Neuronal stem cell (in vitro differentiated cells): ENCODE measurements around the gene ARHGEF37.
A peak's percentile ranks its signal among the peaks of the same experiment; 100 is the strongest.

Experiments used
- DNase-seq: peaks from one replicate; pipeline ENCODE4 v3.0.0-alpha.2; 2013; ENCODE audit warnings: low spot score
- H2AFZ ChIP-seq: one replicate; pipeline ENCODE4 v1.6.1; 2013; ENCODE audit warnings: mild to moderate bottlenecking, low read length, inconsistent platforms
- H2AK5ac ChIP-seq: 2 replicates; pipeline ENCODE4 v1.6.1; 2013; ENCODE audit warnings: low read depth, mild to moderate bottlenecking, inconsistent platforms, low read length, moderate library complexity, mixed read lengths
- H2BK120ac ChIP-seq: 2 replicates; pipeline ENCODE4 v1.6.1; 2013; ENCODE audit warnings: low read depth, mild to moderate bottlenecking, inconsistent platforms, low read length, moderate library complexity, mixed read lengths
- H2BK12ac ChIP-seq: one replicate; pipeline ENCODE4 v1.6.1; 2013; ENCODE audit warnings: low read length, inconsistent platforms
- H2BK15ac ChIP-seq: 2 replicates; pipeline ENCODE4 v1.6.1; 2013; ENCODE audit warnings: mild to moderate bottlenecking, low read length, inconsistent platforms, mixed read lengths
- H2BK5ac ChIP-seq: one replicate; pipeline ENCODE4 v1.6.1; 2013; ENCODE audit warnings: inconsistent platforms, mild to moderate bottlenecking, low read length, moderate library complexity
- H3K14ac ChIP-seq: one replicate; pipeline ENCODE4 v1.6.1; 2013; ENCODE audit warnings: low read length, inconsistent platforms
- H3K18ac ChIP-seq: 2 replicates; pipeline ENCODE4 v1.6.1; 2013; ENCODE audit warnings: low read length, inconsistent platforms
- H3K23ac ChIP-seq: 2 replicates; pipeline ENCODE4 v1.6.1; 2013; ENCODE audit warnings: low read depth, mild to moderate bottlenecking, mixed read lengths, low read length, inconsistent platforms; ENCODE audit not compliant: poor library complexity
- H3K27ac ChIP-seq: replicated peaks from 3 replicates; pipeline ENCODE4 v1.5.1; 2013; ENCODE audit warnings: low read length, inconsistent platforms
- H3K27me3 ChIP-seq, 3 experiments: 2 replicates each; pipeline ENCODE4 v1.6.1; 2013; ENCODE audit warnings: low read length in 3 of 3, mild to moderate bottlenecking in 2 of 3, inconsistent platforms in 1 of 3, low read depth in 1 of 3, mixed read lengths in 1 of 3, moderate library complexity in 1 of 3; ENCODE audit not compliant: control insufficient read depth in 3 of 3, insufficient read depth in 3 of 3
- H3K36me3 ChIP-seq, 2 donors: replicated peaks in 1 of 2; 2 replicates each; pipeline ENCODE4 v1.6.1; 2013; ENCODE audit warnings: low read length in 2 of 2; ENCODE audit not compliant: control insufficient read depth in 2 of 2, insufficient read depth in 2 of 2
- H3K4ac ChIP-seq: 2 replicates; pipeline ENCODE4 v1.6.1; 2013; ENCODE audit warnings: inconsistent platforms, mild to moderate bottlenecking, low read length, moderate library complexity
- H3K4me1 ChIP-seq, 2 donors: 1 replicate in 1 of 2; 2 replicates in 1 of 2; pipeline ENCODE4 v1.6.1; 2013; ENCODE audit warnings: low read length in 2 of 2, low read depth in 1 of 2; ENCODE audit not compliant: control insufficient read depth in 2 of 2, insufficient read depth in 1 of 2
- H3K4me2 ChIP-seq: one replicate; pipeline ENCODE4 v1.6.1; 2013; ENCODE audit warnings: mild to moderate bottlenecking, low read length, inconsistent platforms; ENCODE audit not compliant: insufficient read depth, poor library complexity, severe bottlenecking
- H3K4me3 ChIP-seq, 2 donors: 2 replicates each; pipeline ENCODE4 v1.5.1; 2013; ENCODE audit warnings: low read length in 2 of 2, mild to moderate bottlenecking in 2 of 2, inconsistent platforms in 1 of 2, moderate library complexity in 1 of 2
- H3K79me1 ChIP-seq: one replicate; pipeline ENCODE4 v1.6.1; 2013; ENCODE audit warnings: low read depth, mild to moderate bottlenecking, inconsistent platforms, low read length, moderate library complexity
- H3K9ac ChIP-seq: one replicate; pipeline ENCODE4 v1.6.1; 2013; ENCODE audit warnings: mild to moderate bottlenecking, low read depth, low read length, inconsistent platforms; ENCODE audit not compliant: poor library complexity
- H3K9me3 ChIP-seq, 2 donors: replicated peaks in 1 of 2; 2 replicates each; pipeline versions ENCODE3 to v1.6.1; 2013; ENCODE audit warnings: low read length in 2 of 2, mild to moderate bottlenecking in 2 of 2, inconsistent platforms in 1 of 2, low read depth in 1 of 2, mixed read lengths in 1 of 2, moderate library complexity in 1 of 2; ENCODE audit not compliant: control insufficient read depth in 2 of 2, insufficient read depth in 1 of 2
- H4K8ac ChIP-seq: one replicate; pipeline ENCODE4 v1.6.1; 2013; ENCODE audit warnings: low read depth, mild to moderate bottlenecking, inconsistent platforms, low read length, moderate library complexity
- H4K91ac ChIP-seq: one replicate; pipeline ENCODE4 v1.6.1; 2013; ENCODE audit warnings: low read length, low read depth, mild to moderate bottlenecking, inconsistent platforms; ENCODE audit not compliant: poor library complexity
- WGBS, 2 donors: extraction: QIAGEN DNeasy Blood & Tissue Kit; methylation state at CpG; one replicate each; pipeline ENCODE4 v1.1.7; 2013; ENCODE audit warnings: missing lambda C conversion rate in 2 of 2, mixed read lengths in 1 of 2; ENCODE audit not compliant: insufficient read length in 2 of 2, insufficient replicate concordance in 1 of 2; ENCODE audit errors: extremely low coverage in 2 of 2; 5-methylcytosine and 5-hydroxymethylcytosine counted together

Gene ARHGEF37

DNA sequence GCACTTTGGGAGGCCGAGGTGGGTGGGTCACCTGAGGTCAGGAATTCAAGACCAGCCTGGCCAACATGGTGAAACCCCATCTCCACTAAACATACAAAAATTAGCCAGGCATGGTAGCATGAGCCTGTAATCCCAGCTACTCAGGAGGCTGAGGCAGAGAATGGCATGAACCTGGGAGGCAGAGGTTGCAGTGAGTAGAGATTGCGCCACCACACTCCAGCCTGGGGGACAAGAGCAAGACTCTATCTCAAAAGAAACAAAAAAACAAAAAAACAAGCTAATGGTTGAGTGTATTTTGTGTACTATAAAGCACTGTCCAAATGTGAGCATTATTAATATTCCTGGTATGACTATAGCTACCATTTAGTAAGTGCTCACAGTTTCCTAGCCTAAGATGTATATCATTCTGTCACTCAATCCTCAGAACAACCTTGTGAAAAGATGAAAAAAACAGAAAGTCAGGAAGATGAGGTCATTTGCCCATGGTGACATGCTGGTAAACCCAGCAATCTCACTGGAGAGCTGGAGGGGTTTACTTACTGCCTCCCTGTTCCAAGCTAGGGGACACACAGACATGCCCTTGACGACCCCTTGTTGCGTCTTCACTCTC, 27.7 kb downstream of the ARHGEF37 start:
- H3K18ac ChIP-seq = no peak overlapping the region

DNA sequence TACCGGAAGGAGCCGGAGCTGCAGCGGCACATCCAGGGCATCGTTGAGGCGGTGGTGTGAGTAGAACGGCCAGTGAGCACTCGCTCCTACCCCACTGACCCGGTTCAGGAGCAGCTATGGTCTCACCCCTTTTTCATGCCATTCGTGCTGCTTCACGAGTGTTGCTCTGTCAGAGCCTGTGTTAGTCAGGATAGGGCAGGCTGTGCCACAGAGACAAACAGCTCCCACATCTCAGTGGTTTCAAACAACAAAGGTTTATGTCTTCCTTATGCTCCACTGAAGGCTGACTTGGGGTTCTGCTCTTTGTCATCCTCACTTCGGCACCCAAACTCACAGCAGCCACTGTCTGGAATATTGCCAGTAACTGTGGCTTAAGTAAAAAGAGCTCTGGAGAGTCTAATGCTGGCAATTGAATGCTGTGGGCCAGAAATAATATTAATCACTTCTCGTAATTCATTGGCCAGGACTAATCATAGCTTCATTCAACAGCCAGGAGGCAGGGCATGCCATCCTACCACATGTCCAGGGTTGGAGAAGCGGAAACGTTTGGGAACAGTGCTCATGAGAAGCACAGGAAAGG, 28.4 kb downstream of the ARHGEF37 start:
- no peak overlapping the region for H3K27ac ChIP-seq
- H3K4me1 ChIP-seq = no peaks in the 10 kb centered on the region
- no peak overlapping the region for H4K91ac ChIP-seq
- no peak overlapping the region for H2BK12ac ChIP-seq
- no peaks in the 10 kb centered on the region for H3K27me3 ChIP-seq
- H2AK5ac ChIP-seq = no peak overlapping the region
- no peak overlapping the region for H2BK5ac ChIP-seq
- no peak overlapping the region for H2BK120ac ChIP-seq
- H3K14ac ChIP-seq = no peak overlapping the region
- H2AFZ ChIP-seq = no peak overlapping the region
- H3K18ac ChIP-seq = no peak overlapping the region
- H3K36me3 ChIP-seq = no peaks in the 10 kb centered on the region
- no peak overlapping the region for H2BK15ac ChIP-seq
- no peak overlapping the region for H4K8ac ChIP-seq
- WGBS, 2 donors = no CpG with 5 or more reads among the region's 14 CpGs
- H3K23ac ChIP-seq = no peak overlapping the region
- H3K9me3 ChIP-seq = peaks cover 8 to 9% of the 10 kb centered on the region in 2 donors
- H3K4me2 ChIP-seq = no peak overlapping the region
- DNase-seq = no peak
- no peaks in the 10 kb centered on the region for H3K79me1 ChIP-seq
- H3K4me3 ChIP-seq = peak overlapping the region in 1 of 2 donors; percentile 0
- no peak overlapping the region for H3K9ac ChIP-seq
- H3K4ac ChIP-seq = no peak overlapping the region

More for the DNA sequence above, 27.7 kb downstream of the ARHGEF37 start:
- WGBS, 2 donors = no CpG with 5 or more reads among the region's 4 CpGs
- Histone ChIP-seq H2AFZ (no peak overlapping the region), H3K79me1 (no peaks in the 10 kb centered on the region), H3K23ac (no peak overlapping the region), H3K4me2 (no peak overlapping the region), H2AK5ac (no peak overlapping the region), H3K4ac (no peak overlapping the region), H3K36me3 (no peaks in the 10 kb centered on the region), H2BK15ac (no peak overlapping the region), H4K8ac (no peak overlapping the region), H3K4me1 (no peaks in the 10 kb centered on the region), H2BK5ac (no peak overlapping the region), H3K14ac (no peak overlapping the region), H4K91ac (no peak overlapping the region), H3K27me3 (no peaks in the 10 kb centered on the region), H2BK12ac (no peak overlapping the region), H3K9me3 (peaks cover 8 to 9% of the 10 kb centered on the region in 2 donors), H3K9ac (no peak overlapping the region), H3K27ac (no peak overlapping the region), H3K4me3 (peak overlapping the region in 1 of 2 donors; percentile 0), H2BK120ac (no peak overlapping the region)
- DNase-seq = no peak

DNA sequence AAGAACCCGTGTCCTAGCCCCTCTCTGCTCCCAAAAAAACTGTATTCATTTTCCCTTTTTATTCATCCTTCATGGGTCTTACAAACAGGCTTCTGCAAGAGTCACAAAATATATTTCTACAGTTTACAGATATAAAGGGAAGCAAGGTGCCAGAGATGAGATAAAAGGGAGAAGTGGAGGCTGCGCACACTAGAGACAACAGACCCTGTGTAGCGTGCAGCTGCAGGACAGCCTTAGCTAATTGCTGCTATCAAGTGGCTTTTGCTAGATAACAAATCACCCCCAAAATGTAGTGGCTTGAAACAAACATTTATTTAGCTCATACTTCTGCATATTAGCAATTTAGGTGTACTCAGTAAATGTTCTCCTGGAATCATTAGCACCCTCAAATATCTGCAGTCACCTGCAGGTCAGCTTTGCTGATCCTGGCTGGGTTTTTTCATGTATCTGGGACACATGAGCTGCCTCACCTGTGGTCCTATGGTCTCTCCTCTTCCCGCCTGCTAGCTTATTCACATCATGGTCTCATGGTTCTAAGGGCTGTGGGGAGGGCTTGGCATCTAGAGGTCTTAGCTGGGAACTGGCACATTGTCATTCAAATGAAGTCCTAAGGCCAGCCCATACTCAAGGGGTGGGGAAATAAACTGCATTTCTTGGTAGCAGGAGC, 29.4 kb downstream of the ARHGEF37 start:
- Histone ChIP-seq H2AK5ac (no peak overlapping the region), H4K8ac (no peak overlapping the region), H3K36me3 (no peaks in the 10 kb centered on the region), H3K27me3 (no peaks in the 10 kb centered on the region), H3K4ac (no peak overlapping the region), H3K4me1 (no peaks in the 10 kb centered on the region), H3K79me1 (no peaks in the 10 kb centered on the region), H3K18ac (no peak overlapping the region), H2BK15ac (no peak overlapping the region), H2BK12ac (no peak overlapping the region), H3K9ac (no peak overlapping the region), H3K9me3 (peaks cover 8 to 9% of the 10 kb centered on the region in 2 donors), H3K4me2 (no peak overlapping the region), H2BK5ac (no peak overlapping the region), H2AFZ (no peak overlapping the region), H3K14ac (no peak overlapping the region), H3K27ac (no peak overlapping the region), H3K23ac (no peak overlapping the region), H4K91ac (no peak overlapping the region), H2BK120ac (no peak overlapping the region), H3K4me3 (no peak overlapping the region)
- no CpG with 5 or more reads among the region's 4 CpGs for WGBS, 2 donors
- DNase-seq = no peak

DNA sequence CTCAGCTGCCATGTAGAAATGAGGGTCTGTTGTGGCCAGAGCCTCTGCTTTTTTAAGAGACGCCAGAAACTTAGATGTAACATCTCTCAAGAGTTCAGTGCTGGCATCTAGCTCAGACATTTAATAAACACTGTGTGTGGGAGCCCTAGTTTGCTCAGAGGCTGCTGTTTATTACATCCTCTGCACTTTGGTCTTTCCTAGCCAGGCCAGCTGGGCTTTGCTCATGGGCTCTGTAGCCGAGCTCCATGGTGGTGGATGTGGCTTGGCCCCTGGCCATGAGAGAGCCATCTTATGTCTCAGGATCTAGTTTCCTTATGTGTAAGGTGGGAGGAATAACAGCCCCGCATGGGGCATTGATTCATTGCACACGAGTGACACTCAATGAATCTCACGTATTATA, 30.0 kb downstream of the ARHGEF37 start:
- H3K36me3 ChIP-seq = no peaks in the 10 kb centered on the region
- H3K79me1 ChIP-seq = no peaks in the 10 kb centered on the region
- no peak overlapping the region for H2BK15ac ChIP-seq
- H3K23ac ChIP-seq = no peak overlapping the region
- H3K4ac ChIP-seq = no peak overlapping the region
- no peak for DNase-seq
- no peak overlapping the region for H4K8ac ChIP-seq
- no peak overlapping the region for H3K4me2 ChIP-seq
- no peak overlapping the region for H3K18ac ChIP-seq
- no peak overlapping the region for H2BK5ac ChIP-seq
- no peaks in the 10 kb centered on the region for H3K4me1 ChIP-seq
- H3K9ac ChIP-seq = no peak overlapping the region
- no peak overlapping the region for H3K27ac ChIP-seq
- no peak overlapping the region for H2BK12ac ChIP-seq
- H3K9me3 ChIP-seq = peaks cover 8 to 9% of the 10 kb centered on the region in 2 donors
- H2AFZ ChIP-seq = no peak overlapping the region
- WGBS, 2 donors = no CpG with 5 or more reads among the region's 5 CpGs
- no peak overlapping the region for H2BK120ac ChIP-seq
- no peak overlapping the region for H4K91ac ChIP-seq
- no peak overlapping the region for H2AK5ac ChIP-seq
- no peak overlapping the region for H3K14ac ChIP-seq
- no peak overlapping the region for H3K4me3 ChIP-seq
- no peaks in the 10 kb centered on the region for H3K27me3 ChIP-seq
